ENCODE results near the gene ZNF598.
"Not testable (repeated sequence)": the region's sequence is repeated elsewhere in the genome, so short reads cannot be mapped to it uniquely, and the experiment has no call there.

The ZNF598 gene

GRCh38 chr16:1957434-1958142, 52.0 kb downstream of the ZNF598 start:
- DNase-seq = not testable (repeated sequence)

- no peak for DNase-seq
Observed at GRCh38 chr16:1953734-1954133, 55.9 kb downstream of the ZNF598 start.

GRCh38 chr16:1950559-1950958, 59.1 kb downstream of the ZNF598 start:
- no peak for DNase-seq

GRCh38 chr16:1950047-1950446, 59.6 kb downstream of the ZNF598 start:
- no peak for DNase-seq

GRCh38 chr16:1949507-1949906, 60.1 kb downstream of the ZNF598 start:
- DNase-seq = no peak

All from GF-D8 (cell line).